Measurements from ENCODE around the gene SS18L1. TPM values are rescaled to one million over a fixed set of nuclear protein-coding genes. Genes with fewer than 3 reads are reported as not detected.

The SS18L1 gene
- total RNA-seq, 1 experiment from 2014 or later = 34.1 TPM

DNA sequence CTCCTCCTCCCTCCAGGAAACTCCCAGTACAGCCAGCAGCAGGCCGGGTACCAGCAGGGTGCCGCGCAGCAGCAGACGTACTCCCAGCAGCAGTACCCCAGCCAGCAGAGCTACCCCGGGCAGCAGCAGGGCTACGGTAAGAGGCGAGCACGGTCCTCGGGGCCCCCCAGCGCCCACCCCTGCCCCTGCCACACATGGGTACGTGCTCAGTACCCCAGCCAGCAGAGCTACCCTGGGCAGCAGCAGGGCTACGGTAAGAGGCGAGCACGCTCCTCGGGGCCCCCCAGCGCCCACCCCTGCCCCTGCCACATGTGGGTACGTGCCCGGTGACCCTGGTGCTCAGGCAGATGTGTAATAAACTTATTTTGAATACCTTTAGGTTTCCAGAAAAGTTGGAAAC, 29.1 kb downstream of the SS18L1 start (continued):
- TF ChIP-seq PRRX2 (CRISPR knock-in tag; IDR thresholded peaks at IDR 0.05) (no peak), ELF4 (CRISPR knock-in tag; IDR thresholded peaks at IDR 0.05; ENCODE audit: low read depth) (no peak), NR1H2 (CRISPR knock-in tag; IDR thresholded peaks at IDR 0.05) (no peak), HMGA2 (CRISPR knock-in tag; IDR thresholded peaks at IDR 0.05) (no peak), NFATC4 (CRISPR knock-in tag; IDR thresholded peaks at IDR 0.05) (no peak)
- TF ChIP-seq, protein P1, sequence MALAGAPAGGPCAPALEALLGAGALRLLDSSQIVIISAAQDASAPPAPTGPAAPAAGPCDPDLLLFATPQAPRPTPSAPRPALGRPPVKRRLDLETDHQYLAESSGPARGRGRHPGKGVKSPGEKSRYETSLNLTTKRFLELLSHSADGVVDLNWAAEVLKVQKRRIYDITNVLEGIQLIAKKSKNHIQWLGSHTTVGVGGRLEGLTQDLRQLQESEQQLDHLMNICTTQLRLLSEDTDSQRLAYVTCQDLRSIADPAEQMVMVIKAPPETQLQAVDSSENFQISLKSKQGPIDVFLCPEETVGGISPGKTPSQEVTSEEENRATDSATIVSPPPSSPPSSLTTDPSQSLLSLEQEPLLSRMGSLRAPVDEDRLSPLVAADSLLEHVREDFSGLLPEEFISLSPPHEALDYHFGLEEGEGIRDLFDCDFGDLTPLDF (CRISPR knock-in tag; IDR thresholded peaks at IDR 0.05) = no peak
- TF ChIP-seq, protein P2, sequence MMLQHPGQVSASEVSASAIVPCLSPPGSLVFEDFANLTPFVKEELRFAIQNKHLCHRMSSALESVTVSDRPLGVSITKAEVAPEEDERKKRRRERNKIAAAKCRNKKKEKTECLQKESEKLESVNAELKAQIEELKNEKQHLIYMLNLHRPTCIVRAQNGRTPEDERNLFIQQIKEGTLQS (CRISPR knock-in tag; conservative IDR thresholded peaks at IDR 0.05) = no peak

DNA sequence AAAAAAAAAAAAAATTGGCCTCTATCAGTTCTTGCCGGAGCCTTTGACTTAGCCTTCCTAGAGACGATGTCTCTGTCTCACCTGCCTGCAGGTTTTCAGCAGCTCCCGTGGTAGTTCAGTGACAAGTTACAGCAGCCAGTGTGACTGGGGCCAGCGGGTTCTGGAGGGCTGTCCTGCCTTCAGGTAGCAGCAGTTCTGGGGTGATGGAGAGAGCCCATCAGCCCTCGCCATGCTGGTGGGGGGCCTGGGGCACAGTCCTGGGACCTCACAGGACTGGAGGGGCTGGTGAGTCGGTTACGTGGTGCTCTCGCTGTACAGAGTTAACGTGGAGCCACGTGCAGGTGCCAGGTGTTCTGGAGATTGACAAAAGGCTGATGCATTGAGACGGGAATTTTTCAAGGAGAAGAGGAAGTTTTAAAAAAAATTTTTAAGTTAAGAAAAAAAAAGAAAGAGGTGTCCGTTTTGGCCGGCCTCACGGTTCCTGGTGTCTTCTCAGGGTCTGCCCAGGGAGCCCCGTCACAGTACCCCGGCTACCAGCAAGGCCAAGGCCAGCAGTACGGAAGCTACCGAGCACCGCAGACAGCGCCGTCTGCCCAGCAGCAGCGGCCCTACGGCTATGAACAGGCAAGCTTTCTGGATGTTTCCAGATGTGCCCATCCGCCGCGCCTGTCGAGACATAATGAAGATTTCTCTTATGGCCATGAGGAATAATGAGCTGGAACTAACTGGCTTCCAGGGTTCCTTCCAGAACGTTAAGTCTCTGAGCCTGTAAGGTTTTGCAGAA, 30.6 kb downstream of the SS18L1 start:
- TF ChIP-seq NFE2L1 (CRISPR knock-in tag; IDR thresholded peaks at IDR 0.05) (no peak), ZBTB21 (CRISPR knock-in tag; IDR thresholded peaks at IDR 0.05; ENCODE audit: borderline replicate concordance) (no peak), FOXJ3 (CRISPR knock-in tag; IDR thresholded peaks at IDR 0.05; ENCODE audit: borderline replicate concordance) (no peak), MXD4 (CRISPR knock-in tag; IDR thresholded peaks at IDR 0.05; ENCODE audit: borderline replicate concordance) (no peak), CREM (CRISPR knock-in tag; IDR thresholded peaks at IDR 0.05) (no peak), JAZF1 (CRISPR knock-in tag; IDR thresholded peaks at IDR 0.05) (no peak), EMX1 (CRISPR knock-in tag; IDR thresholded peaks at IDR 0.05) (no peak), ZNF232 (CRISPR knock-in tag; IDR thresholded peaks at IDR 0.05) (no peak), NFATC4 (CRISPR knock-in tag; IDR thresholded peaks at IDR 0.05) (no peak), ZNF219 (CRISPR knock-in tag; IDR thresholded peaks at IDR 0.05; ENCODE audit: borderline replicate concordance) (no peak)
- TF ChIP-seq, protein P3, sequence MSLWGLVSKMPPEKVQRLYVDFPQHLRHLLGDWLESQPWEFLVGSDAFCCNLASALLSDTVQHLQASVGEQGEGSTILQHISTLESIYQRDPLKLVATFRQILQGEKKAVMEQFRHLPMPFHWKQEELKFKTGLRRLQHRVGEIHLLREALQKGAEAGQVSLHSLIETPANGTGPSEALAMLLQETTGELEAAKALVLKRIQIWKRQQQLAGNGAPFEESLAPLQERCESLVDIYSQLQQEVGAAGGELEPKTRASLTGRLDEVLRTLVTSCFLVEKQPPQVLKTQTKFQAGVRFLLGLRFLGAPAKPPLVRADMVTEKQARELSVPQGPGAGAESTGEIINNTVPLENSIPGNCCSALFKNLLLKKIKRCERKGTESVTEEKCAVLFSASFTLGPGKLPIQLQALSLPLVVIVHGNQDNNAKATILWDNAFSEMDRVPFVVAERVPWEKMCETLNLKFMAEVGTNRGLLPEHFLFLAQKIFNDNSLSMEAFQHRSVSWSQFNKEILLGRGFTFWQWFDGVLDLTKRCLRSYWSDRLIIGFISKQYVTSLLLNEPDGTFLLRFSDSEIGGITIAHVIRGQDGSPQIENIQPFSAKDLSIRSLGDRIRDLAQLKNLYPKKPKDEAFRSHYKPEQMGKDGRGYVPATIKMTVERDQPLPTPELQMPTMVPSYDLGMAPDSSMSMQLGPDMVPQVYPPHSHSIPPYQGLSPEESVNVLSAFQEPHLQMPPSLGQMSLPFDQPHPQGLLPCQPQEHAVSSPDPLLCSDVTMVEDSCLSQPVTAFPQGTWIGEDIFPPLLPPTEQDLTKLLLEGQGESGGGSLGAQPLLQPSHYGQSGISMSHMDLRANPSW (CRISPR knock-in tag; conservative IDR thresholded peaks at IDR 0.05; ENCODE audit: low read depth) = no peak
- TF ChIP-seq, protein P4, sequence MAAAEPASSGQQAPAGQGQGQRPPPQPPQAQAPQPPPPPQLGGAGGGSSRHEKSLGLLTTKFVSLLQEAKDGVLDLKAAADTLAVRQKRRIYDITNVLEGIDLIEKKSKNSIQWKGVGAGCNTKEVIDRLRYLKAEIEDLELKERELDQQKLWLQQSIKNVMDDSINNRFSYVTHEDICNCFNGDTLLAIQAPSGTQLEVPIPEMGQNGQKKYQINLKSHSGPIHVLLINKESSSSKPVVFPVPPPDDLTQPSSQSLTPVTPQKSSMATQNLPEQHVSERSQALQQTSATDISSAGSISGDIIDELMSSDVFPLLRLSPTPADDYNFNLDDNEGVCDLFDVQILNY (CRISPR knock-in tag; IDR thresholded peaks at IDR 0.05) = no peak
- TF ChIP-seq, protein P5, sequence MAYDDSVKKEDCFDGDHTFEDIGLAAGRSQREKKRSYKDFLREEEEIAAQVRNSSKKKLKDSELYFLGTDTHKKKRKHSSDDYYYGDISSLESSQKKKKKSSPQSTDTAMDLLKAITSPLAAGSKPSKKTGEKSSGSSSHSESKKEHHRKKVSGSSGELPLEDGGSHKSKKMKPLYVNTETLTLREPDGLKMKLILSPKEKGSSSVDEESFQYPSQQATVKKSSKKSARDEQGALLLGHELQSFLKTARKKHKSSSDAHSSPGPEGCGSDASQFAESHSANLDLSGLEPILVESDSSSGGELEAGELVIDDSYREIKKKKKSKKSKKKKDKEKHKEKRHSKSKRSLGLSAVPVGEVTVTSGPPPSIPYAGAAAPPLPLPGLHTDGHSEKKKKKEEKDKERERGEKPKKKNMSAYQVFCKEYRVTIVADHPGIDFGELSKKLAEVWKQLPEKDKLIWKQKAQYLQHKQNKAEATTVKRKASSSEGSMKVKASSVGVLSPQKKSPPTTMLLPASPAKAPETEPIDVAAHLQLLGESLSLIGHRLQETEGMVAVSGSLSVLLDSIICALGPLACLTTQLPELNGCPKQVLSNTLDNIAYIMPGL (CRISPR knock-in tag; IDR thresholded peaks at IDR 0.05) = no peak
- TF ChIP-seq, protein P6, sequence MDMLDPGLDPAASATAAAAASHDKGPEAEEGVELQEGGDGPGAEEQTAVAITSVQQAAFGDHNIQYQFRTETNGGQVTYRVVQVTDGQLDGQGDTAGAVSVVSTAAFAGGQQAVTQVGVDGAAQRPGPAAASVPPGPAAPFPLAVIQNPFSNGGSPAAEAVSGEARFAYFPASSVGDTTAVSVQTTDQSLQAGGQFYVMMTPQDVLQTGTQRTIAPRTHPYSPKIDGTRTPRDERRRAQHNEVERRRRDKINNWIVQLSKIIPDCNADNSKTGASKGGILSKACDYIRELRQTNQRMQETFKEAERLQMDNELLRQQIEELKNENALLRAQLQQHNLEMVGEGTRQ (CRISPR knock-in tag; IDR thresholded peaks at IDR 0.05) = no peak
- Mint-ChIP-seq H3K4me3 (no peak overlapping the region), H3K27ac (no peak overlapping the region)

More for the DNA sequence above, 30.6 kb downstream of the SS18L1 start:
- Mint-ChIP-seq H3K4me1 (no peaks in the 10 kb centered on the region), H3K27me3 (ENCODE audit: low read depth) (no peaks in the 10 kb centered on the region), H3K9me3 (no peaks in the 10 kb centered on the region), H3K36me3 (peaks cover 19% of the 10 kb centered on the region)
- POLR2A ChIA-PET = no interaction called here
- CTCF ChIA-PET = no interaction called here
- ATAC-seq = no peak
- no peak for DNase-seq (ENCODE audit: low spot score)

All from WTC11 (cell line).